ENCODE measurements around the gene TP53.

GRCh38 chr17:7719661-7720060 is 32.4 kb upstream of the TP53 start:
- no peak for TF ChIP-seq ZBTB43 (CRISPR knock-in tag; IDR thresholded peaks at IDR 0.05)
- TF ChIP-seq E2F4 (CRISPR knock-in tag; IDR thresholded peaks at IDR 0.05; ENCODE audit: borderline replicate concordance, low read depth), result no peak
- no peak for TF ChIP-seq CREB1 (CRISPR knock-in tag; IDR thresholded peaks at IDR 0.05)
- TF ChIP-seq MAX (CRISPR knock-in tag; IDR thresholded peaks at IDR 0.05), result no peak
- no peak for TF ChIP-seq USF1 (CRISPR knock-in tag; IDR thresholded peaks at IDR 0.05)
- TF ChIP-seq CDX4 (CRISPR knock-in tag; IDR thresholded peaks at IDR 0.05; ENCODE audit: borderline replicate concordance), result no peak
- TF ChIP-seq SP1 (CRISPR knock-in tag; conservative IDR thresholded peaks at IDR 0.05), result no peak
- TF ChIP-seq ZNF263 (CRISPR knock-in tag; IDR thresholded peaks at IDR 0.05; ENCODE audit: low read depth), result no peak
- TF ChIP-seq FOXJ3 (CRISPR knock-in tag; IDR thresholded peaks at IDR 0.05; ENCODE audit: borderline replicate concordance), result no peak
- TF ChIP-seq CTCF (IDR thresholded peaks at IDR 0.05), result no peak
- no peak for TF ChIP-seq USF2 (CRISPR knock-in tag; IDR thresholded peaks at IDR 0.05)
- no peak for TF ChIP-seq PRDM15 (CRISPR knock-in tag; IDR thresholded peaks at IDR 0.05)
- TF ChIP-seq MYBL2 (CRISPR knock-in tag; IDR thresholded peaks at IDR 0.05), result no peak
- no peak for TF ChIP-seq FOXK1 (CRISPR knock-in tag; IDR thresholded peaks at IDR 0.05)

All from WTC11 (cell line).